NCI-H2081 (cell line): ENCODE data around the gene ZNF687.

Source experiments
- DNase-seq, 2 experiments: peaks; one replicate each; lab custom pipeline; 2025; lab: John Stamatoyannopoulos, UW

Gene ZNF687

DNA sequence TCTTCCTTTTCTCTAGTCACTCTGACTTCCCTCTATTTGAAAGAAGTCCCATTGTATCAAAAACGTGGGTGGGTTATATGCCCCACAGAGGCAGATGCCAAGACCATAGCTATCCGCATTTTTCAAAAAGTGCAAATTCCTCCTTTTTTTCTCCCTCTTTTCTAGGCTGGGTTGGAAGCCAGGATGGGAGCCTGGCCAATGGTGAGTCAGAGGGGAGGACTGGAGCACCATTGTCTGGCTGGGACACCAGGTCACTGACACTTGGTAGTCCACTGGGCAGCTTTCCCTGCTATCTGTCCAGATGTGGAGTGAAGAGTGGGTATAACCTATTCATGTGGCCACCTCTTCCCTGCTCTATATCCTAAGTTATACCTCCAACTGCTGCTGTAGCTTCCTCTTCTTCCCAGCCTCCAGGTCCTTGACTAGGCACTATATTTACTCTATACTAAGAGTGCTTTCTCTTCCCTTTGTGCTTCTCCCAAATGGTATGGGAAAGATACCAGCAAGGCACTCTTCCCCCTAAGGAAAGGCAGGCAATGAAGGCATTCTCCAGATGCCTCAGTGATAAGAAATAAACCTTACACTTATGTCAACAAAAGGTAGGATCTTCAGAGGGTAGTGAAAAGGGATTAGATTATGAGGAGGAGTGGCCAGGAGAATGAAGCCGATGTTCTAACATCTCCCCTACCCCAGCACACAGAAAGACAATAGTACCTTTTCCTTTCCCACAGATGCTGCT lies 32.2 kb downstream of the ZNF687 start:
- DNase-seq = no peak

GRCh38 chr1:151315565-151316235 lies 33.6 kb downstream of the ZNF687 start:
- no peak for DNase-seq

DNA sequence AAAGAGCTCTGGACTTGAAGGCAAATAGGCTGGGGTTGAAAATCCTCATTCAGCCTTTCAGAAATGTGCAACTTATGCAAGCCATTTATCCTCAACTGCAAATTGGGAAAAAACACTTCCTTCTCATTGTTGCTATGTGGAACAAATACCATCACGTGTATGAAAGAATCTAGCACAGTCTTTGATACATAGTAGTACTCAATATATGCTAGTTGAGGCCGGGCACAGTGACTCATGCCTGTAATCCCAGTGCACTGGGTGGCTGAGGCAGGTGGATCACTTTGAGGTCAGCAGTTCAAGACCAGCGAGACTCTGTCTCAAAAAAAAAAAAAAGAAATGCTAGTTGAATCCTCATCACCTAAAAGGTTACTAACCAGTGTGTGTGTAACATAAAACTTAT lies 36.9 kb downstream of the ZNF687 start:
- no peak for DNase-seq

DNA sequence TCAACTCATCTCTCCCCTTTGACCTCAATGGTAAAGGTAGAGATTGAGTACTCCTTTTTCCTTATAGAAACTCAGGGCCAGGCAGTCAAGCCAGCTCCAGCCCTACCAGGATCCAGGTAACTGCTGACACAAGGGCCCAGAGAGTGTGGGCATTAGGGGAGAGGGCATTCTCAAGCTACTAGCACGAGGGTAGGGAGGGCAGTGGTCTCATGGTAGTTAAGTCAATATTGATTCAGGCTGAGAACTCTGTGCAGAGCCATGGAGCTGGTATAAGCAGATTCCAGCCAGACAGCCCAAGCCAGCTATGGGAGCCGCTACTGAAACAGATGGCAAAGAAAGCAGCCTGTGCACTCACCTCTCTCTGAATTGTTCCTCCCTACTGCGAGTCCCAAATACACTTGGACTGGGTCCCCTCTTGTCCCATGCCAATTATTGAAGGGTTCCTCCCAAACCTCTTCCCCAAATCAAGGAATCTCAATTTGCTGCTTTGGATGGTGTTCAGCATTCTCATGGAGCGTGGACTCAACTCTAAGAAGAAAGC lies 42.4 kb downstream of the ZNF687 start:
- no peak for DNase-seq

- no peak for DNase-seq
Observed at GRCh38 chr1:151325231-151325630, 43.1 kb downstream of the ZNF687 start.

DNA sequence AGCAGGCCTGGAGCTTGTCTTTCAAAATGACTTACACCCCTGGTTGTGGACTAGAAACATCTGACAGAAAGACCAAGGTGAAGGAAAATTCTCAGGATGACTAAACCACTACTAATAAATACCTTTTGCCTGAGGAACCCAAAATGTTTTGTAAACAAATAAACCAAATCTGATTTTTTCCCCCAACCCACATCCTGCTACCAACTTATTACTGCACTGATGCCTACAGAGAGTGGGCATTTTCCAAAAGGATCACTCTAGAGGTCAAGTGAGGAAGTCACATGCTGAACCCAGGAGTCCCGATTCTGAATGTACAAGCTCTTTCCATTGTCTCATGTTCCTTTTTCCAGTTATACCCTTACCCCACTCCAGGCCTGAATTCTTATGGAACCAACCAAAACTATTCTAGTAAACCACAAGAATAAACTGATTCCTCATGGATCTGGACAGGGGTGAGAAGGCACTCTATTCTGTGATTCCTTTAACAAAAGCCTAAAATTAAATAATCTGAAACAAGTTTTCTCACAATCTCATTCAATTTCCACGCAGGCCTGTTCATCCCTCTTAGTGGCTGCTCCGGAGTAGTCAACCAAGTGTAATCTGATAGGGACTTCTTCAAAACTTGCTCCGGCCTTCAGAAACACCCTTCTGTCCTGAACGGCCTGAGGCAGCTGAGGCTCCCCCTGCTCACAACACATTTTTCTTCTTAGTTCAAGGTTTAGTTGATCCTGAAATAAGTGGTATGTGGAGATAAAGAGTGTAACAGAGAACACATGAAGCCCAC lies 43.7 kb downstream of the ZNF687 start:
- no peak for DNase-seq

DNA sequence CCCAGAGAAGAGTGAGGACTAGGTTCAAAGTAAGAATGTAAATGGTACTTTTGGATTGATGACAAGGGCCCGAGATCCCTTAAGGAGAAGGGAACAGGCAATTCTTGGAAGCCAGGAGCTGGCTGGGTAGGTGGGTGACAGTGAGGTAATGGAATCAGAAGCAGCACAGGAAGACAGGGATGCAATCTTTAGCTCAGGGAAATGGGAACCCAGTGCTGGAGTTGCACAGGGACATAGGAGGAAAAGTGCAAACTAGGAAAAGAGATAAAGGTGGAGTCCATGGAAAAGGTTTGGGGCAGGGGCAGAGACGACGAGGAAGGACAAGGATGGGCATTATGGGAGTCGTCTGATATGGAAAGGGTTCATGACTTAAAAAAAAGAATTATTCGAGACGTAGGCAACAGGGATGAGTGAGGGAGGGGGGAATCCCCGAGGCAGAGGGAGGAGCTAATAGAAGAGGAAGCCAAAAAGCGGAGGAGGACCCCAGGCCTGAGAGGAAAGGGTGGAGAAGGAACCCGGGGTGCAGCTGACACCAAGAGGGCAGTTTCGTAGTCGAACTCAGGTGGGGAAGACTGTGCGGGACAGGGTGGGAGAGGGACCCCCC lies 44.6 kb downstream of the ZNF687 start:
- peak; percentile 29 to 49 for DNase-seq

- DNase-seq = peak; percentile 100
Observed at GRCh38 chr1:151327223-151327902, 45.3 kb downstream of the ZNF687 start, which contains the start of gene PI4KB. Gene PI4KB, minus strand, starts transcription at chr1:151327416. Its CDS starts 10,935 bp downstream, at chr1:151316481.

GRCh38 chr1:151327903-151328674 lies 46.0 kb downstream of the ZNF687 start:
- peak in 1 of 2 experiments; percentile 55 for DNase-seq

- DNase-seq = no peak
Observed at GRCh38 chr1:151334822-151335221, 52.7 kb downstream of the ZNF687 start.

GRCh38 chr1:151336556-151336955 lies 54.5 kb downstream of the ZNF687 start:
- DNase-seq = no peak

DNA sequence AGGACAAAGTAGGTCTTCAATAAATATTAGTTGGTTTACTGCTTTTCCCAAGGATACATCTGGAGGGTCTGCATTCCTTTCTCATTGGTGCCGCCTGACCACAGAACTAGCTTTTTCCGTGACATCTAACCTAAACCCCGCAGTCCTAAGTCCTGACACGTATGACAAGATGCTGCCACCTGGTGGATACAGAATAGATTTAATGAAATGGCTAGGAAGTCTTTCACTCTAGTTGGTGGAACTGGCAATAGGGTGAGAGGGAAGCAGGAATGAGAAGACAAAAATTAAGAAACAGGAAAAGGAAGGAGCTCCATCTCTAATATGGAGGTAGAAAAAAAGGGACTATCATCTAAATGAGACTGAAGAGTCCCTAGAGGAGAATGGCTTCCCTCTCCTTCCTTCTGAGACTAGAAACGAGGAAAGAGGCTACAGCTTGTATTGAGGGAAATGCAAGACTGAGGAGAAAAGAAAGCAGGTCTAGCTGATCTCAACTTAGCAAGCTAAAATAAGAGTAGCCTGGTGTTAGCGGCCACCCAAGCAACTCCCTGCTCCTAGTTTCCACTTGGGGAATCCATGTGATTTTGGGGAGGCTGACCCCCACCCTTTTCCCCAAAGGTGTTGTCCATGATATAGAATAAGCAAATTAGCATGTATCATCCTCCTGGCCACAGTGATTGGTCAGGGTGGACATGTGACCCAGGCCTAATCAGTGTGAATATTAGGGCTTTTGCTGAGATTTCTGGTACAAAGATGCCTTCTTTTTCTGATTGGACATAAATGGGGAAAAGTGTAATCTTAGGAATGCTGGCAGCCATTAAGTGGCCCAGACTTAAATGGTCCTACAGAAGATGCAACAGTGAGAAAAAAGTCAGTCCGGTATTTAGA lies 59.0 kb downstream of the ZNF687 start:
- peak; percentile 87 to 90 for DNase-seq
